SK-N-SH treated with all-trans-retinoic acid at 6 μM for 48 hours (cell line): ENCODE data around the gene DTNB.

Source experiments
- ARNTL ChIP-seq: fragments of 450-650 bp; formaldehyde crosslinking; IDR thresholded peaks from 2 replicates; pipeline ENCODE4 v1.5.0; 2020; ENCODE audit warnings: low read depth, mild to moderate bottlenecking, moderate library complexity, borderline replicate concordance
- BACH2 ChIP-seq: fragments of 250-450 bp; sonication (Bioruptor Pico); IDR thresholded peaks from 2 replicates; pipeline ENCODE4 v1.9.0; 2021; ENCODE audit warnings: mild to moderate bottlenecking, borderline replicate concordance
- CREB5 ChIP-seq: fragments of 250-450 bp; sonication (Bioruptor Pico); IDR thresholded peaks from 2 replicates; pipeline ENCODE4 v1.5.1; 2020; ENCODE audit warnings: low read depth, mild to moderate bottlenecking, moderate library complexity
- CSDC2 ChIP-seq: fragments of 250-450 bp; sonication (Bioruptor Pico); IDR thresholded peaks from 2 replicates; pipeline ENCODE4 v1.5.0; 2020; ENCODE audit warnings: mild to moderate bottlenecking, moderate library complexity
- ESRRG ChIP-seq: fragments of 250-450 bp; sonication (Bioruptor Pico); IDR thresholded peaks from 2 replicates; pipeline ENCODE4 v1.6.1; 2021; ENCODE audit warnings: mild to moderate bottlenecking
- GLIS3 ChIP-seq: fragments of 250-450 bp; sonication (Bioruptor Pico); IDR thresholded peaks from 2 replicates; pipeline ENCODE4 v1.5.0; 2020; ENCODE audit warnings: mild to moderate bottlenecking, moderate library complexity
- ZFP3 ChIP-seq: fragments of 250-450 bp; sonication (Bioruptor Pico); IDR thresholded peaks from 2 replicates; pipeline ENCODE4 v1.5.0; 2020; ENCODE audit warnings: mild to moderate bottlenecking, moderate library complexity
- ZNF565 ChIP-seq: fragments of 450-650 bp; formaldehyde crosslinking; conservative IDR thresholded peaks from 2 replicates; pipeline ENCODE4 v1.5.0; 2020; ENCODE audit warnings: low read depth, mild to moderate bottlenecking, moderate library complexity
- ZNF70 ChIP-seq: fragments of 450-650 bp; formaldehyde crosslinking; IDR thresholded peaks from 2 replicates; pipeline ENCODE4 v1.5.0; 2020; ENCODE audit warnings: mild to moderate bottlenecking, moderate library complexity

- no peak for TF ChIP-seq CREB5 (CRISPR knock-in tag)
- no peak for TF ChIP-seq ZFP3 (CRISPR knock-in tag)
- no peak for TF ChIP-seq GLIS3 (CRISPR knock-in tag)
- TF ChIP-seq ESRRG, result no peak
- TF ChIP-seq ZNF565 (CRISPR knock-in tag), result no peak
- no peak for TF ChIP-seq ARNTL (CRISPR knock-in tag)
- TF ChIP-seq BACH2 (CRISPR knock-in tag), result no peak
- no peak for TF ChIP-seq CSDC2 (CRISPR knock-in tag)
- no peak for TF ChIP-seq ZNF70
Observed at GRCh38 chr2:25400169-25400568, 273.2 kb downstream of the DTNB start.
